B cell (primary cell): Measurements from ENCODE around the gene EXD2. TPM values are rescaled to one million over a fixed set of nuclear protein-coding genes. Genes with fewer than 3 reads are reported as not detected.

ENCODE experiments used
- ATAC-seq: fragments of 200-7000 bp; cut with Tn5 transposase; one replicate; pipeline ENCODE4 v1.10.0; 2021; ENCODE audit warnings: low read depth, mild to moderate bottlenecking, moderate number of reproducible peaks, moderate library complexity
- CTCF ChIA-PET: fragments of 350-600 bp; sonication (Branson Sonifier 250); formaldehyde crosslinking; loops from one replicate; lab custom pipeline; 2021; ENCODE audit warnings: antibody characterized with exemption, inconsistent platforms; lab: Charles Lee
- POLR2A ChIA-PET: fragments of 350-600 bp; sonication (Branson Sonifier 250); formaldehyde crosslinking; loops from one replicate; lab custom pipeline; 2021; ENCODE audit warnings: antibody characterized with exemption; lab: Charles Lee
- DNase-seq: peaks from one replicate; pipeline ENCODE4 v3.0.0; 2013
- H2AFZ ChIP-seq: 2 replicates; pipeline ENCODE4 v1.6.1; 2012; ENCODE audit warnings: mild to moderate bottlenecking, low read depth, low read length; ENCODE audit not compliant: insufficient read depth, poor library complexity, severe bottlenecking
- H3K27ac ChIP-seq, 2 donors: 1 replicate in 1 of 2; 2 replicates in 1 of 2; pipeline ENCODE4 v1.5.1; 2012 to 2013; ENCODE audit warnings: low read length in 2 of 2, mild to moderate bottlenecking in 2 of 2, moderate library complexity in 1 of 2
- H3K27me3 ChIP-seq, 4 experiments: fragments of 200-600 bp in 1 of 4; sonication (generic) in 1 of 4; replicated peaks in 1 of 4; 1 replicate in 2 of 4; 2 replicates in 2 of 4; pipeline versions ENCODE4 v1.6.1 to v1.7.0; 2013 to 2016; ENCODE audit warnings: low read length in 3 of 4, mild to moderate bottlenecking in 2 of 4, mixed read lengths in 1 of 4, moderate library complexity in 1 of 4; ENCODE audit not compliant: insufficient read depth in 4 of 4, control insufficient read depth in 3 of 4; ENCODE audit errors: control extremely low read depth in 1 of 4
- H3K36me3 ChIP-seq, 2 experiments: replicated peaks in 1 of 2; 1 replicate in 1 of 2; 2 replicates in 1 of 2; pipeline versions ENCODE4 v1.6.1 to v1.7.1; 2013; ENCODE audit warnings: low read length in 1 of 2; ENCODE audit not compliant: insufficient read depth in 2 of 2, control insufficient read depth in 1 of 2; ENCODE audit errors: control extremely low read depth in 1 of 2, extremely low read depth in 1 of 2
- H3K4me1 ChIP-seq, 2 donors: fragments of 200-600 bp in 1 of 2; sonication (generic) in 1 of 2; 1 replicate in 1 of 2; 2 replicates in 1 of 2; pipeline versions ENCODE4 v1.5.1 to v1.6.1; 2013 to 2017; ENCODE audit warnings: low read length in 2 of 2; ENCODE audit not compliant: control insufficient read depth in 2 of 2, insufficient read depth in 2 of 2
- H3K4me2 ChIP-seq: replicated peaks from 2 replicates; pipeline ENCODE3; 2012; ENCODE audit warnings: mild to moderate bottlenecking, low read depth, low read length; ENCODE audit not compliant: poor library complexity, severe bottlenecking
- H3K4me3 ChIP-seq, 5 experiments: fragments of 200-600 bp in 1 of 5; sonication (generic) in 1 of 5; 1 replicate in 3 of 5; 2 replicates in 2 of 5; pipeline versions ENCODE4 v1.5.1 to v1.7.0; 2011 to 2016; ENCODE audit warnings: low read length in 4 of 5, mild to moderate bottlenecking in 4 of 5, low read depth in 2 of 5, control low read depth in 1 of 5, moderate library complexity in 1 of 5; ENCODE audit not compliant: insufficient read depth in 1 of 5; ENCODE audit errors: control extremely low read depth in 1 of 5, extremely low read depth in 1 of 5
- H3K79me2 ChIP-seq: fragments of 200-600 bp; sonication (generic); one replicate; pipeline ENCODE4 v1.6.0; 2016; ENCODE audit warnings: low read length; ENCODE audit not compliant: control insufficient read depth, insufficient read depth
- H3K9ac ChIP-seq: fragments of 200-600 bp; sonication (generic); 2 replicates; pipeline ENCODE4 v1.6.1; 2017; ENCODE audit warnings: mild to moderate bottlenecking, low read length, moderate library complexity
- H3K9me3 ChIP-seq, 3 donors: one replicate each; pipeline versions ENCODE4 v1.6.1 to v1.7.1; 2013; ENCODE audit warnings: low read length in 2 of 3; ENCODE audit not compliant: control insufficient read depth in 2 of 3, insufficient read depth in 1 of 3; ENCODE audit errors: control extremely low read depth in 1 of 3
- H4K20me1 ChIP-seq: 2 replicates; pipeline ENCODE4 v1.6.0; 2012; ENCODE audit warnings: mild to moderate bottlenecking, low read length; ENCODE audit not compliant: insufficient read depth, control insufficient read depth, poor library complexity, severe bottlenecking
- H3K27ac Mint-ChIP-seq: one replicate; pipeline ENCODE4 v1.8.0; 2021; ENCODE audit warnings: mixed read lengths
- H3K27me3 Mint-ChIP-seq: one replicate; pipeline ENCODE4 v1.8.0; 2021; ENCODE audit warnings: mixed read lengths
- H3K4me1 Mint-ChIP-seq: one replicate; pipeline ENCODE4 v1.8.0; 2021; ENCODE audit warnings: mixed read lengths
- H3K4me3 Mint-ChIP-seq: one replicate; pipeline ENCODE4 v1.8.0; 2021; ENCODE audit warnings: mixed read lengths
- H3K9me3 Mint-ChIP-seq: one replicate; pipeline ENCODE4 v1.8.0; 2022; ENCODE audit warnings: mixed read lengths; ENCODE audit not compliant: insufficient read depth
- EZH2 ChIP-seq: IDR thresholded peaks from 2 replicates; pipeline ENCODE4 v1.6.1; 2012; ENCODE audit warnings: borderline replicate concordance, low read depth, mild to moderate bottlenecking, moderate library complexity, low read length; ENCODE audit not compliant: insufficient read depth, poor library complexity, severe bottlenecking
- WGBS: methylation state at CpG from one replicate; pipeline ENCODE4 v1.1.5; 2013; ENCODE audit warnings: missing lambda C conversion rate; ENCODE audit not compliant: insufficient coverage; 5-methylcytosine and 5-hydroxymethylcytosine counted together
- intact Hi-C: fragments of 100-400 bp; cut with micrococcal nuclease; formaldehyde crosslinking; loops from one replicate; pipeline ENCODE4 v1.10.0; 2022
- polyA plus RNA-seq: library from polyadenylated mRNA; depleted of rRNA; stranded (reverse); fragments of >200 nt; gene quantifications from 2 replicates; pipeline ENCODE4 v1.2.3, GENCODE V29; 2012
- total RNA-seq, 2 donors: library from RNA; stranded (reverse); fragments of 120-200 nt in 1 of 2; gene quantifications; 1 replicate in 1 of 2; 2 replicates in 1 of 2; pipeline versions ENCODE4 v1.2.3 to v1.2.4, GENCODE V29; 2013 to 2022
- TF ChIP-seq, protein P1 (sequence below): fragments of 200-600 bp; IDR thresholded peaks from one replicate; pipeline ENCODE4 v1.8.0; 2022; ENCODE audit warnings: antibody characterized with exemption, mild to moderate bottlenecking

The EXD2 gene
- total and polyA plus RNA-seq, 2 donors (not counting 1 experiment from before 2014, with no cell fraction given), result 3.6 to 10.0 TPM

DNA sequence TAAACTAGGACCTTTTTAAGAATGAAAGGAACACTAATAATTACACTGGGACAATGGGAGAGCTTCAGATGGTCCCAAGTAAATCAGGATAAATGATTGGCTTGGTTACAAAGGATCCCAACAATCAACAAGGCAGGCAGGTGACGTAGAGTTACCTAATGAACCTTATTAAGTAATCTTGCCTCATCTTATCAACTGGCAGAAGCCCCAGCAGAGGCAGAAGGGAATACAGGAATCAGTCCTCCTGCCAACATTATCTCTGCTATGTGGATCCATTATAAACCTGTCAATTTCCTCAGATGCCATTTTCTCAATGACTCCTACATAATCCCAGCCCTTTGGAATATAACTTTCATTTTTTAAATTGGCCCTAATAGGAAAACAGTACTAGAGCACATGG lies 49.7 kb upstream of the EXD2 start:
- DNase-seq (no peak), ATAC-seq (no peak)
- Histone ChIP-seq H3K9ac (no peak overlapping the region), H2AFZ (no peak overlapping the region), H3K4me2 (no peak overlapping the region), H4K20me1 (peaks cover 66% of the 10 kb centered on the region), H3K9me3 (no peaks in the 10 kb centered on the region), H3K4me3 (no peak overlapping the region), H3K4me1 (no peaks in the 10 kb centered on the region), H3K27me3 (no peaks in the 10 kb centered on the region), H3K36me3 (peaks cover 0 to 7% of the 10 kb centered on the region in 2 experiments), H3K27ac (no peak overlapping the region), H3K79me2 (peaks cover 93% of the 10 kb centered on the region)
- Mint-ChIP-seq H3K27ac (no peak overlapping the region), H3K9me3 (no peaks in the 10 kb centered on the region), H3K4me3 (no peak overlapping the region), H3K27me3 (no peaks in the 10 kb centered on the region), H3K4me1 (peaks cover 32% of the 10 kb centered on the region)
- ChIA-PET POLR2A (no interaction called here), CTCF (interaction anchor here (0.6 to 2.4 kb wide), 2 partner anchors 9 to 1510 kb away, joined by 3 to 8 read pairs; no protein-coding TSS in a partner anchor)
- WGBS, result 75% methylated on average over 1 of the region's 1 CpG
- TF ChIP-seq, protein P1, sequence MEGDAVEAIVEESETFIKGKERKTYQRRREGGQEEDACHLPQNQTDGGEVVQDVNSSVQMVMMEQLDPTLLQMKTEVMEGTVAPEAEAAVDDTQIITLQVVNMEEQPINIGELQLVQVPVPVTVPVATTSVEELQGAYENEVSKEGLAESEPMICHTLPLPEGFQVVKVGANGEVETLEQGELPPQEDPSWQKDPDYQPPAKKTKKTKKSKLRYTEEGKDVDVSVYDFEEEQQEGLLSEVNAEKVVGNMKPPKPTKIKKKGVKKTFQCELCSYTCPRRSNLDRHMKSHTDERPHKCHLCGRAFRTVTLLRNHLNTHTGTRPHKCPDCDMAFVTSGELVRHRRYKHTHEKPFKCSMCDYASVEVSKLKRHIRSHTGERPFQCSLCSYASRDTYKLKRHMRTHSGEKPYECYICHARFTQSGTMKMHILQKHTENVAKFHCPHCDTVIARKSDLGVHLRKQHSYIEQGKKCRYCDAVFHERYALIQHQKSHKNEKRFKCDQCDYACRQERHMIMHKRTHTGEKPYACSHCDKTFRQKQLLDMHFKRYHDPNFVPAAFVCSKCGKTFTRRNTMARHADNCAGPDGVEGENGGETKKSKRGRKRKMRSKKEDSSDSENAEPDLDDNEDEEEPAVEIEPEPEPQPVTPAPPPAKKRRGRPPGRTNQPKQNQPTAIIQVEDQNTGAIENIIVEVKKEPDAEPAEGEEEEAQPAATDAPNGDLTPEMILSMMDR, result no peak
- no peak for TF ChIP-seq EZH2
- intact Hi-C loops, result no loop called here

DNA sequence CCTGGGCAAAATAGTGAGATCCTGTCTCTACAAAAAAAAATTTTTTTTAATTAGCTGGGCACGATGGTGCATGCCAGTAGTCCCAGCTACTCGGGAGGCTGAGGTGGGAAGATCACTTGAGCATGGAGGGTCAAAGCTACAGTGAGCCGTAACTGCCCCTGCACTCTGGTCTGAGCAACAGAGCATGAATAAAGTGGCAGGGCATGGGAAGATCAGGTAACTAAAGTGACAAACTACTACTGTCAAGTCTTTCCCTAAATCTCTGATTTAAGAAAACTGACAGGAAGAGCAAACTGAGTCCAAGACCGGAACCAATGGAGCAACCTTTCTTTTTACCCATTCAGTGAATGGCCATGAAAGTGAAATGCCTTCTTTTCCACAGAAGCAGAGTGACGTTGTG lies 49.2 kb upstream of the EXD2 start:
- Mint-ChIP-seq H3K27ac (no peak overlapping the region), H3K4me1 (peaks cover 33% of the 10 kb centered on the region), H3K4me3 (no peak overlapping the region), H3K9me3 (no peaks in the 10 kb centered on the region), H3K27me3 (no peaks in the 10 kb centered on the region)
- H3K9me3 ChIP-seq, result no peaks in the 10 kb centered on the region
- TF ChIP-seq EZH2, result no peak
- TF ChIP-seq, protein P1, result no peak
- no peak overlapping the region for H3K9ac ChIP-seq
- WGBS, result 92% methylated on average over 2 of the region's 5 CpGs
- POLR2A ChIA-PET, result no interaction called here
- CTCF ChIA-PET, result no interaction called here
- H3K27ac ChIP-seq, result no peak overlapping the region
- H4K20me1 ChIP-seq, result peaks cover 68% of the 10 kb centered on the region
- DNase-seq (no peak), ATAC-seq (no peak)
- H3K4me1 ChIP-seq, result no peaks in the 10 kb centered on the region
- no peak overlapping the region for H3K4me2 ChIP-seq
- peaks cover 0 to 7% of the 10 kb centered on the region in 2 experiments for H3K36me3 ChIP-seq
- H3K27me3 ChIP-seq, result no peaks in the 10 kb centered on the region
- H3K79me2 ChIP-seq, result peaks cover 94% of the 10 kb centered on the region
- no peak overlapping the region for H2AFZ ChIP-seq
- no peak overlapping the region for H3K4me3 ChIP-seq
- intact Hi-C loops, result no loop called here
